GM23248 (cell line): ENCODE data around the gene CLDND2. TPM values are rescaled to one million over a fixed set of nuclear protein-coding genes. Genes with fewer than 3 reads are reported as not detected.
A peak's percentile ranks its signal among the peaks of the same experiment; 100 is the strongest.

ENCODE experiments used
- DNase-seq: peaks from one replicate; pipeline ENCODE4 v3.0.0-alpha.2; 2015
- H2AFZ ChIP-seq: fragments of 200-600 bp; sonication (generic); 2 replicates; pipeline ENCODE4 v1.6.1; 2016; ENCODE audit warnings: antibody characterized with exemption
- H3F3A ChIP-seq: fragments of 200-600 bp; sonication (generic); 2 replicates; pipeline ENCODE4 v1.6.1; 2016; ENCODE audit warnings: mild to moderate bottlenecking, antibody characterized with exemption, mixed run types; ENCODE audit not compliant: insufficient read depth
- H3K27ac ChIP-seq: fragments of 200-600 bp; sonication (generic); 2 replicates; pipeline ENCODE4 v1.5.1; 2016; ENCODE audit warnings: mild to moderate bottlenecking
- H3K27me3 ChIP-seq: fragments of 200-600 bp; sonication (generic); replicated peaks from 2 replicates; pipeline ENCODE4 v1.6.1; 2016; ENCODE audit warnings: mild to moderate bottlenecking; ENCODE audit not compliant: insufficient read depth
- H3K36me3 ChIP-seq: fragments of 200-600 bp; sonication (generic); 2 replicates; pipeline ENCODE4 v1.6.1; 2016; ENCODE audit warnings: low read depth, mild to moderate bottlenecking
- H3K4me1 ChIP-seq: fragments of 200-600 bp; sonication (generic); 2 replicates; pipeline ENCODE4 v1.6.1; 2016; ENCODE audit warnings: mild to moderate bottlenecking; ENCODE audit not compliant: insufficient read depth
- H3K4me2 ChIP-seq: fragments of 200-600 bp; sonication (generic); one replicate; pipeline ENCODE4 v1.6.1; 2016; ENCODE audit warnings: mild to moderate bottlenecking; ENCODE audit not compliant: unreplicated experiment
- H3K4me3 ChIP-seq: fragments of 200-600 bp; sonication (generic); 2 replicates; pipeline ENCODE4 v1.5.1; 2016; ENCODE audit warnings: mild to moderate bottlenecking
- H3K79me2 ChIP-seq: fragments of 200-600 bp; sonication (generic); 2 replicates; pipeline ENCODE4 v1.6.1; 2016; ENCODE audit warnings: mild to moderate bottlenecking; ENCODE audit not compliant: insufficient read depth
- H3K9ac ChIP-seq: fragments of 200-600 bp; sonication (generic); 2 replicates; pipeline ENCODE4 v1.6.1; 2016; ENCODE audit warnings: mild to moderate bottlenecking
- H3K9me2 ChIP-seq: fragments of 200-600 bp; sonication (generic); 2 replicates; pipeline ENCODE4 v1.6.1; 2016; ENCODE audit warnings: mixed run types, mild to moderate bottlenecking, moderate library complexity; ENCODE audit not compliant: insufficient read depth
- H3K9me3 ChIP-seq: fragments of 200-600 bp; sonication (generic); one replicate; pipeline ENCODE4 v1.6.1; 2017; ENCODE audit warnings: low read depth
- H4K20me1 ChIP-seq: fragments of 200-600 bp; sonication (generic); 2 replicates; pipeline ENCODE4 v1.6.0; 2016; ENCODE audit not compliant: insufficient read depth
- EZH2 ChIP-seq: fragments of 200-600 bp; sonication (generic); IDR thresholded peaks from 2 replicates; pipeline ENCODE4 v1.6.1; 2018; ENCODE audit warnings: antibody characterized with exemption, mild to moderate bottlenecking; ENCODE audit not compliant: insufficient read depth, poor library complexity, severe bottlenecking
- EZH2phosphoT487 ChIP-seq: fragments of 200-600 bp; sonication (generic); IDR thresholded peaks from 2 replicates; pipeline ENCODE4 v1.6.1; 2018; ENCODE audit warnings: antibody characterized with exemption, moderate library complexity, mild to moderate bottlenecking, low read depth; ENCODE audit not compliant: insufficient read depth
- WGBS, 2 experiments: methylation state at CpG; one replicate each; pipeline ENCODE4 v1.1.6; 2015 to 2017; ENCODE audit warnings: low lambda C conversion rate in 2 of 2, low coverage in 1 of 2; ENCODE audit errors: missing lambda C conversion rate in 2 of 2; 5-methylcytosine and 5-hydroxymethylcytosine counted together
- in situ Hi-C: fragments of 300-500 bp; cut with MboI; formaldehyde crosslinking; loops from 2 replicates; pipeline ENCODE4 v1.15.0; 2020
- polyA plus RNA-seq: library from polyadenylated mRNA; unstranded; fragments of >200 nt; fragmentation: Nextera tagmentation; extraction: Ambion mirVana; gene quantifications from 2 replicates; pipeline ENCODE4 v1.2.1, GENCODE V29; 2016
- total RNA-seq: library from RNA; depleted of rRNA; stranded (reverse); fragments of >200 nt; shearing (Covaris generic); gene quantifications from 2 replicates; pipeline ENCODE4 v1.2.3, GENCODE V29; 2014

CLDND2 gene
- total and polyA plus RNA-seq, 2 experiments from 2014 or later, result 1.0 TPM; not detected in 1

DNA sequence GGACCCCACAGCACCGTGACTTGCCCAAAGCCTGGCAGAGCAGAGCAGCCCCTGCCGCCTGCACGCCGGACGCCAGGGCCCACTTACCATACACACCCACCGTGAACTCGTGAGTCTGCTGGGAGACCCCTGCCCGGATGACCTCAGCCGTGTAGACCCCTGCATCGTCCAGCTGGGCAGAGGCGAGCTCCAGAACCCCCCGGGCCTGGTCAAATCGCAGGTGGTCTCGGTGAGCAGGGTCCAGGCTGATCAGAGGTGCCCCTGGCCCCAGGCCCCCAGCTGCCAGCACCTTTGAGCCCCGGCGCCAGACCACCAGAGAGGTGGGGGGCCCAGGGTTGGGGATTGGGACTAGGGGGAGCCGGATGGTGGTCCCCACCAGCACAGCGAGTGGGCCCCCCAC lies 27.7 kb downstream of the CLDND2 start:
- Histone ChIP-seq H3K9ac (0 out of 2 replicates have a peak overlapping the region, but pooled peaks have one; percentile 80), H3K27me3 (no peaks in the 10 kb centered on the region), H3K4me2 (no peak overlapping the region), H3K4me1 (no peaks in the 10 kb centered on the region), H4K20me1 (no peaks in the 10 kb centered on the region), H3K4me3 (no peak overlapping the region), H3K9me2 (no peaks in the 10 kb centered on the region), H3F3A (no peaks in the 10 kb centered on the region), H3K27ac (no peak overlapping the region), H3K36me3 (peaks cover 5% of the 10 kb centered on the region; the same call in 1 of the 2 replicates), H2AFZ (no peak overlapping the region), H3K79me2 (no peaks in the 10 kb centered on the region), H3K9me3 (no peaks in the 10 kb centered on the region)
- in situ Hi-C loops, result no loop called here
- WGBS, 2 experiments, result 81 to 85% methylated on average over 17 to 18 of the region's 18 CpGs
- DNase-seq, result no peak
- TF ChIP-seq EZH2 (no peak), EZH2phosphoT487 (no peak)

GRCh38 chr19:51339687-51340656 lies 28.8 kb downstream of the CLDND2 start:
- H3K4me3 ChIP-seq, result peak overlapping the region; percentile 81
- H3K9ac ChIP-seq, result peak overlapping the region; percentile 80
- H4K20me1 ChIP-seq, result no peaks in the 10 kb centered on the region
- no peaks in the 10 kb centered on the region for H3K9me3 ChIP-seq
- H3K4me2 ChIP-seq, result peak overlapping the region; percentile 91
- H3K27me3 ChIP-seq, result no peaks in the 10 kb centered on the region
- no peaks in the 10 kb centered on the region for H3K4me1 ChIP-seq
- in situ Hi-C loops, result no loop called here
- peaks cover 3% of the 10 kb centered on the region; the same call in 1 of the 2 replicates for H3K36me3 ChIP-seq
- H3K9me2 ChIP-seq, result no peaks in the 10 kb centered on the region
- peak overlapping the region; percentile 29; the same call in 1 of the 2 replicates for H3K27ac ChIP-seq
- DNase-seq, result peak; percentile 99
- H3K79me2 ChIP-seq, result no peaks in the 10 kb centered on the region
- peak overlapping the region; percentile 90 for H2AFZ ChIP-seq
- no peaks in the 10 kb centered on the region for H3F3A ChIP-seq
- TF ChIP-seq EZH2phosphoT487, result no peak
- TF ChIP-seq EZH2, result no peak
- WGBS, 2 experiments, result 2 to 3% methylated on average over 55 to 95 of the region's 107 CpGs

DNA sequence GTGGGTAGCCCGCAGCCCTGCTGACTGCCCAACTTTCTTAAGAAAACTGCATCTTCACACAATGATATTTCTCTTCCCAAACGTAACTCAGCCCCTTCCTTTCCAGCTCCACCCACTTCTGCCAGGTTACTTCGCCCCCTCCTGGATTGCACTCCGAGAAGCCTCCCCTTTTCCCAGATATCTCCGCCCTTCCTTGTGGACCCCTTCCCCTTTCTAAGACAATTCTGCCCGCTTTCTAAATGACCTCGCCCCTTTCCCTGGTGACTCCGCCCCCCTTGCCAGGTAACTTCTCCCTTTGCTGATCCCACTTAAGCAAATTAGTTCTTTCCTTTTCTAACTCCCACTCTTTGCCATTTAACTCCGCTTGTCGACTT lies 29.5 kb downstream of the CLDND2 start:
- H2AFZ ChIP-seq, result peak overlapping the region; percentile 90
- peak overlapping the region; percentile 56 for H3K9ac ChIP-seq
- TF ChIP-seq EZH2 (no peak), EZH2phosphoT487 (no peak)
- no peaks in the 10 kb centered on the region for H3F3A ChIP-seq
- H3K9me2 ChIP-seq, result no peaks in the 10 kb centered on the region
- no peaks in the 10 kb centered on the region for H3K36me3 ChIP-seq
- H3K27ac ChIP-seq, result peak overlapping the region; percentile 29; the same call in 1 of the 2 replicates
- in situ Hi-C loops, result no loop called here
- peak overlapping the region; percentile 91 for H3K4me2 ChIP-seq
- peak overlapping the region; percentile 81 for H3K4me3 ChIP-seq
- H4K20me1 ChIP-seq, result no peaks in the 10 kb centered on the region
- no peaks in the 10 kb centered on the region for H3K79me2 ChIP-seq
- 0 to 3% methylated on average over 10 of the region's 10 CpGs for WGBS, 2 experiments
- H3K27me3 ChIP-seq, result no peaks in the 10 kb centered on the region
- H3K4me1 ChIP-seq, result no peaks in the 10 kb centered on the region
- no peaks in the 10 kb centered on the region for H3K9me3 ChIP-seq
- DNase-seq, result no peak

- 11 to 23% methylated on average over 25 to 43 of the region's 43 CpGs for WGBS, 2 experiments
- H3K27me3 ChIP-seq, result no peaks in the 10 kb centered on the region
- no peaks in the 10 kb centered on the region for H3K9me2 ChIP-seq
- H4K20me1 ChIP-seq, result no peaks in the 10 kb centered on the region
- in situ Hi-C loops, result no loop called here
- DNase-seq, result peak; percentile 88
- H2AFZ ChIP-seq, result peak overlapping the region; percentile 90
- H3K9me3 ChIP-seq, result no peaks in the 10 kb centered on the region
- H3K4me3 ChIP-seq, result peak overlapping the region; percentile 81
- peak overlapping the region; percentile 91 for H3K4me2 ChIP-seq
- peak overlapping the region; percentile 29; the same call in 1 of the 2 replicates for H3K27ac ChIP-seq
- H3K4me1 ChIP-seq, result no peaks in the 10 kb centered on the region
- H3K9ac ChIP-seq, result peak overlapping the region; percentile 56
- H3K79me2 ChIP-seq, result no peaks in the 10 kb centered on the region
- H3K36me3 ChIP-seq, result no peaks in the 10 kb centered on the region
- no peak for TF ChIP-seq EZH2phosphoT487
- no peak for TF ChIP-seq EZH2
- H3F3A ChIP-seq, result no peaks in the 10 kb centered on the region
Measured at GRCh38 chr19:51338563-51339312, 30.1 kb downstream of the CLDND2 start.
